Dermis microvascular lymphatic vessel endothelial cell (primary cell): Measurements from ENCODE around the gene RUNX3. TPM values are rescaled to one million over a fixed set of nuclear protein-coding genes. Genes with fewer than 3 reads are reported as not detected.
A peak's percentile ranks its signal among the peaks of the same experiment; 100 is the strongest.

Experiments
- DNase-seq, 2 donors: peaks; one replicate each; pipeline versions ENCODE4 v3.0.0 to v3.0.0-alpha.2; 2010; ENCODE audit warnings: low read depth in 2 of 2
- total RNA-seq: library from RNA; depleted of rRNA; stranded (reverse); fragments of >200 nt; gene quantifications from 2 replicates; pipeline ENCODE4 v1.2.1, GENCODE V29; 2014

The RUNX3 gene
- total RNA-seq, 1 donor from 2014 or later: not detected

DNA sequence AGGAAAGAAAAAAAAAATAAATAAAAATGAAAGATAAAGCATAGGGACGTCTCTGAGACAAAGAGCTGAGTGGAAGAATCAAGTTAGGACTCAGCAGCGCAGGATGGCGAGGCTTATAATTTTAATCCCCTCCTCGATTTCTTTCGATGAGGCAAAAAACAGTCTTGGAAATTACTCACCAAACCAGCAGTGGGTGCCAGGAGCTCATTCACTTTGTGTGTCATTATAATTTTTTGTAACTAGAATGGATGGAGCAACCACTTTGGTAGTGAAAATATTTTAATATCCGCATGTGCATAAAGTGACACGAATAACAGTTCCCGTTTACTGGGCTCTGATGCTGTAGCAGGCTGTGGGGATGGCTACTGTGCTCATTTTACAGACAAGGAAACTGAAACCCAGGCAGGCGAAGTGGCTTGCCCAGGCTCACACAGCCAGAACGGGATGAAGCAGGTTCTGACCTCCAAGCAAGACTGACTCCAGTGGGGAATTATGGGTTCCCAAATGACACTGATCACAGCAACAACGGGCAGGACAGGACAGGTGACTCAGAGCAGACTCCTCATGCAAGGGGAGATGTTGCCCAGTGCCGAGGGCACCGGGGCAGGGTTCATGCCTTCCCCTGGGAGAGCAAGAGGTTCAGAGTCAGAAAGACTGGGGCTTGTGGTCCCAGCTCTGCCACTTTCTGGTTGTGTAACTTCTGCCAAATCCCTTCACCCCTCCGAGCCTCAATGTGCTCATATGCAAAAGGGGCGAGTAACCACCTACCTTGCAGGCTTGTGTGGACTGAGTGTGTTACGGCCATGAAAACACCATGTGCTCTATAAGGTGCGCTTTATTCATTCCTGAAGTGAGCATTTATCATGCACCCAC lies 63.6 kb downstream of the RUNX3 start:
- no peak for DNase-seq

DNA sequence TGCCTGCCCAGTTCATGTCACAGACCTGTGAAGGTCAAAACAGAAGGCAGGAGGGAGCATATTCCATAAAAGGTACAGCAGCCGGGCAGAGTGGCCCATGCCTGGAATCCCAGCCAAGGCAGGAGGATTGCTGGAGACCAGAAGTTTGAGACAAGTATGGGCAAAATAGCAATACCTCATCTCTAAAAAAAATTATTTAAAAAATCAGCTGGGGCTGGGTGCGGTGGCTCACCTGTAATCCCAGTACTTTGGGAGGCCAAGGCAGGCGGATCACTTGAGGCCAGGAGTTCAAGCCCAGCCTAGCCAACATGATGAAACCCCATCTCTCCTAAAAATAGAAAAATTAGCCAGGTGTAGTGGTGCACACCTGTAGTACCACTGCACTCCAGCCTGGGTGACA lies 64.5 kb downstream of the RUNX3 start:
- DNase-seq: no peak

DNA sequence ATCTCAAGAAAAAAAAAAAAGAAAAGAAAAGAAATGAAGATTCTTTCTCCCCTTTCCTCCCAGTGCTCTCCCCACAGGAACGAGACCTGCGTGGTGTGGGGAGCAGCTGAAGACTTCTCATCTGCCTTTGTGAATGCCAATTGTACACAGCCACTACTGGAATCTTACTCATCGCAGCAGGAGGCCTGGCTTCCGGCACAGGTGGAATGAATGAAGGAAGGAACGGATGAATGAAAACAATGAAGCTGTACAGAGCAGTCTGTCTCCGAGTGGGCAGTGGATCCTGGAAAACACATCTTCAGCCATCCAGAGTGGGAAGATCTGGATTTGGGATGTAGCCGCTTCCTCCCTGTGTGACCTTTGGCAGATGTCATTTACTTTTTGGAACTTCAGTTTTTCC lies 64.9 kb downstream of the RUNX3 start:
- DNase-seq: peak in 1 of 2 donors; percentile 36

DNA sequence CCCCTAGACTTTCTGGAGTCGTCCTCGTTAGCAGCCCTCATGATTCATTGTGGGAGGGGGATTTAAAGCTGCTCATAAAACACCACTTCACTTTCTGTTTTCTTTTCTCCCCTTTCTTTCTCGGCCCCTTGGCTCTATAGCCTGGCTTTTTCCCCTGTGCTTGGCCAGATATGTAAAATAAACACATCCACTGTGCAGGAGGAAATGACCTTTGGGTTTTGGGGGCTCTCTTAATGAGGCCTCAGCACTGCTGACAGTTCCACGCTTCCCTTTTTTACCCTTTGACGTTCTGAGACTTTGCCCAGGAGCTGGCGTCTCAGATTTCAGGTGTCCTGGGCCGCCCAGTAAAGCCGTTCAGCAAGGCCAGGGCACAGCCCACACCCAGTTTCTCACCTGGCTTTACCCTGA lies 65.7 kb downstream of the RUNX3 start:
- peak in 1 of 2 donors; percentile 48 for DNase-seq

DNA sequence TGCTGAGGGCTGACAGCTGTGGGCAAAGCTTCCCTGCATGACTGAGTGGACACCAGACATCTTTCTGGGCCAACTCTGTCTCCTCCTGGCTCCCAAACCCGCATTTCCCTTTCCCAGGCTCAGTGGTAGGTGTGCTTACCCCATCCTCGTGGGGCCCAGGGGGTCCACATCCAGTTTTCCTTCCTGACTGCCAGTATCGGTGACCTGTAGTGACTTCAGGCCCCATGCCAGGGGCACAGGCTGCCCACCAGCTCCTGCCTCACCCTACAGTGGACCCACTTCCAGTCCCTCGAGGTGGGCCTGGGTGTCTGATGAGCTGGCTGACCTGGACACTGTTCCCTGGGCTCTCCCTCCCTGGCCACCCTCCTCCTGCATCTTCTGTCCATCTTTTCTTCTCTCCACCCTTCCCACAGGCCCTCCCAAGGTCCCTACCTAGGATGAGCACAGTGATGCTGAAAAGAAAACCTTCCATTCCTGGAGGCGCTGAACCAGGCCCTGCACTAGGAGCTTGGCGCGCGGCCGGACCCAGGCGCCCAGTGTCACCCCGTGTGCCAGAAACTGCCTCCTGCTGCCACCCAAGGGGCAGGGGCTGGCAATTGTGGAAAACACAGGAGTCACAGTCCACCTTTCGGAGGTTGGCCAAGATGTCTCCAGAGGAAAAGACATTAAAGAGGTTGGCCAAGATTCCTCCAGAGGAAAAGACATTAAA lies 67.1 kb downstream of the RUNX3 start:
- no peak for DNase-seq

DNA sequence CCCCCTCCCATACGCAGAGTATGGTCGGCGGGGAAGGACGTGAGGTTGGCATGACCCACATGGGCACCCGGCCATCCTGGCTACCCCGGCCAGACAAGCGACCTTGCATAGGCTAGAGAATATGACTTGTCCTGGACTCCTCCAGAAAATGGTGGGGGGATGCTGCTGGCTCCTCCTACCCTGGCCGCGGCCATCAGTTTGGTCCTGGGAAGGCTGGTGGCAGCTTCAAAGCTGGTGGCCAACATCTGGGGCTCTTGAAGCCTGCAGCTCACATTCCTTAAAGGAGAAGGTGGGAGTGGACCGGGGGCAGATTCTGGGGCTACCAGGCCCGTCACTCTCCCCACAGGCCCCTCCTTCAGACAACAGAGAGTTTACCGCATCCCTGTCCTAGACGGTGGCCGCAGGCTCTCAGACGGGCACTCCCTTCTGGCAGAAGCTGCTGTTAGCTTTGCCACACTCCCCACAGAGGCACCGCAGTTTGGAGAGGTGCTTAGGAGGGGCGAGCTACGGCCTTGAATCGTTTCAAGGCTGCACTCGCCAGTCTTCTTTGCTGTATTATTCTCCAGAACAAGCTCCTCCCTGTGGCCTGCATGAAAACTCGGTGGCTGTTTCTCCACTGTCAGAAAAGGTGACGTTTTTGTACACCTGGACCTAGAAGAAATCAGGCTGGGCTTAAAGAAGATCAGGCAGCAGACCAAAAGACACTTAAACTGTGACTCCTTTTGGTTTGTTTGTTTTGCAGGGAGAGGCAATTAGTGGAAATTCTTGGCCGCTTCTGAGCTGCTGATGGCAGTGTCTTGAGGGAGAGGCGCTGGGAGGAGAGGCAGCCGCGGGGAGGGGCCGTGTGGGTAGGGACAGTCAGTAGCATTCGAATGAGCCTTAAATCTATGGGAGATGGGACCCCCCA lies 68.0 kb downstream of the RUNX3 start:
- DNase-seq: no peak

DNA sequence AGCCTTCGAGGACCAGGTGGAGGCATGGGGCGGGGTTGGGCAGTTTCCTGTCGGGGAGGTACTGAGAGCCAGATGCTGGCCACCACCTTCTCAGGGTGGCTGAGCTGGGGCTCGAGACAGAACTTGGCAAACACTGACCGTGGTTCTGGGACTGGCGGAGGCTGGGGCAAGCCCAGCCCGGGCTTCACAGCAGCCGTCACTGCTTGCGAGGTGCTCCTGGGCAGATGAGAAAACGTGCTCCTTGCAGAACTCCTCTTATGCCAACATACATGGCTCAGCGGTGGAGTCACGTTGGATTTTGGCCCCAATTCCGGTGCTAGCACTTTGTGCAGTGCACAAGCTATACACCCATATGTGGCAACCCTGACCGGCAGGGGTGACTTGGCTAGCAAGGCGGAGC lies 69.2 kb downstream of the RUNX3 start:
- no peak for DNase-seq

DNA sequence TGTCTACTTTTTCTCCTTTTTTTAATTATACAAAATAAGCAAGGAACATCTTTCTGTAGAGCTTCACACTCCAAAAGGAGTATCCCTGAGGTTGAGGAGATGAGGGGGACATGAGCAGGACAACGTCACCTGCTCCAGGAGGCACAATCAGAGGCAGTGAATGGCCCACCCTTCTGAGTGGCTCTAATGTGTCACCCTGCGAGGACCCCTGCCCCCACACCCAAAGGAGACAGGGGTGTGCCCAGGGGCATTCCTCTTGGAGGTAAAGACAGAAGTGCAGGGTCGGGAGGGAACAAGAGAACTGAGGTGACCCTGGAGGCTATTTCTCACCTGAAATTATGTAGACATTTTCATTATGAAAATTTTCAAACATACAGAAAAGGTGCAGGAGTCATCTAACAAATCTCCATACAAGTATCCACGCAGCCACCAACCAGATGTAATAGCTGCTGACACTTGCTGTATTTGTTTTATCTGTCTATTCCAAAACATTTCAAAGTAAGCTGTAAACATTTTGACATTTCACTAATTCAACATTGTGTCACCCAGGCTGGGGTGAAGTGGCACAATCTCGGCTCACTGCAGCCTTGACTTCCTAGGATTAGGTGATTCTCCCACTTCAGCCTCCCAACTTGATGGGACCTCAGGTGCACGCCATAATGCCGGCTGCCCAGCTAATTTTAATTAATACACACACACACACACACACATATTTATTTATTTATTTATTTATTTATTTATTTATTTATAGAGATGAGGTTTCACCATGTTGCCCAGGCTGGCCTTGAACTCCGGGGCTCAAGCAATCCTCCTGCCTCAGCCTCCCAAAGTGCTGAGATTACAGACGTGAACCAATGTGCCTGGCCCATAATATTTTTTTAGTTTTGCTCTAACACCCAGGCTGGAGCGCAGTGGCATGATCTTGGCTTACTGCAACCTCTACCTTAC lies 70.7 kb downstream of the RUNX3 start:
- DNase-seq: no peak

DNA sequence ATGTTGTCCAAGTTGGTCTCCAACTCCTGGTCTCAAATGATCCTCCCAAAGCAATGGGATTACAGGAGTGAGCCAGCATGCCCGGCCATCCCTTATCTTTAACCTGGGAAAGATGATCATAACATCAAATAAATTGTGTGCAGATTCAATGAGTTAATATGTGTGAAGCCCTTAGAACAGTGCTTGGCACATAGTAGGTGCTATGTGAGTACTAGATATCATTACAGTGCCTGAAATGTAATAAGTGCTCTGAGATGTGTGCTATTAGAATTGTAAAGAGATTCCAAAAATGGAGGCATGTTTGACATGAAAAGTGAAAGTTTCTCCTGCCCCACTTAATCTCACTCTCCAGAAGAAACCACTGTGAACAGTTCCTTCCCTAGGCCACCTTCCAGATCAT lies 71.8 kb downstream of the RUNX3 start:
- DNase-seq: no peak

DNA sequence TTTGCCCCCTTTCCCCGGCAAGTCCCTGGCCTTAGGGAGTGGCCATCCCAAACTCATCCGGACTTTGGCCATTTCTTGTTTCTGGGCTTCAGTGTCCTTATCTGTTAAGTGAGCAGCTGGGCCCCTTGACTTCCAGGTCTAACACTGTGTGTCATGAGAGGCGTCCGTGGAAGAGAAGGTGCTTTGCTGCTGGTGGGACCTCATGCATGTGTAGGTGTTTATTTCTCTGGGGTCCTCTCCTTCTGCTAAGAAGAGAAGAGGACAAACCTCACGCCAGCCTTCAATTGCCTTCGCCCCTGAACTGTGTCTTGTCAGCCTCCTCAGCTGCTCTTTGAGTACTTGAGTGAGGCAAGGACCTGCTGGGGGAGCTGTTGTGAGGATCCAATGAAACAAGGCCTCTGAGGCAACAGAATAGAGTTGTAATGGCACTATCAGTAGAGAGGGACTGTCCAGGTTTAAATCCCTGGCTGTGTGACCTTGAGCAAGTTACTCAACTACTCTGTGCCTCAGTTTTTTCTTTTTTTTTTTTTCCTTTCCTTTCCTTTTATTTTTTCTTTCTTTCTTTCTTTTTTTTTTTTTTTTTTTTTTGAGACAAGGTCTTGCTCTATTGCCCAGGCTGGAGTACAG lies 72.5 kb downstream of the RUNX3 start:
- DNase-seq: no peak

DNA sequence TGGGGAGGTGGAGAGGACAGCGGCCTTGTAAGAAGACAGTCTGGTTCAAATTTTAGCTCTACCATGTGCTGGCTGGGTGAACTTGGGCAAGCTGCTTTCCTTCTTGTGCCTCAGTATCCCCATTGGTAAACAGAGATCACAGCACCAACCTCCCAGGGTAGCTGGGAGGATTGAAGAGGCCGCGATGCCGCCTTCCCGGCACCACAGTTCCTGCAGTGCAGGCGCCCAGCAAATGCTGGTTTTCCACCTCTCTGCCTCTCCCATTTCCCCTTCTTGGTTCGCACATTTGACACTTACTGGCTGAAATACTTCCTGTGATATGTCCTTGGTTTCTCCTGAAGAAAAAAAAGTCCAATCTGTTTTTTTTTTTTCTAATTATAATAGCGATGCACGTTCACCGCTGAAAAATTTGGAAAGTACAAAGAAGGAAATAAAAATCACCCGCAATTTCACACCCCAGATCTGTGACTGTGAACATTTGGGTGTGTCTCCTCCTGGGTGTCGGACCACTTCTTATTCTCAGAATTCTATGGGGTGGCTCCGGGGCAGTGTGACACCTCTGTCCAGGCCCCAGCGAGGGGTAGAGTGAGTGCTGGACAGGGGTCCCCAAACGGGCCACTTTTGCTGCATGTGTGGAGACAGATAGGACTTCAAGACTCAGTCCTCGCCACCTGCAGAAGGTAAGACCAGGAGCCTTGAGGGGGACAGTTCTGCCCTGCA lies 73.1 kb downstream of the RUNX3 start:
- DNase-seq: no peak

DNA sequence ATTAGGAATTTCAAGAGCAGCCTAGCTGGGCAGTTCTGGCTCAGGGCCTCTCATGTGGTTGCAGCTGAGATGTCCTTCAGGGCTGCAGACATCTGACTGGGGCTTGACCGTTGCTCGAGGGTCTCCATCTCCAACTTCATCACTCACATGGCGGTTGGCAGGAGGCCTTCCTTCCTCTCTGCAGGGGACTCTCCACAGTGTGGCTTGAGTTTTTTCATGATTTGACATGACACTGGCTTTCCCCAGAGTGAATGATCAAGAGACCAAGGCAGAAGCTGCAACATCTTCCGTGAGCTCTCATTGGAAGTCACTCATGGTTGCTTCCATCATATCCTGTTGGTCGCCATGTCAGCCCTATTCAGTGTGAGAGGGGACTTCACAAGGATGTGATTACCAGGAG lies 74.6 kb downstream of the RUNX3 start:
- DNase-seq: no peak

DNA sequence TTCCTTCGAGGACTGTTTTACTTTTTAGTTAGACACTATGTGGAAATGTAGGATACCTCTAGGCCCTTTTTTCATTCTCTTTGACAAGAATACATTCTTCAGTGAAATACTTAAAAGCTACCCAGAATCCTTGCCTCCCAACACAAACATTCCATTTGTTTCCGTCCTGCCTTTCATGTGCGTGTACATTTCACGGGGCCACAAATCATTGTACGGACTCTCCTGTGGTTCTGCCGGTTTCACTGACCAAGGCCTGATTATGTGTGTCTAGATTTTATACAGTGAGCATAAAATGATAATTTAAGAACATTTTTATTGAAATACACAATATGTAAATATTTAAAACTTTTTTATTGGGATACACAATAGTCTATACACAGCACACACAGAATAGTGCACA lies 76.4 kb downstream of the RUNX3 start:
- DNase-seq: no peak

DNA sequence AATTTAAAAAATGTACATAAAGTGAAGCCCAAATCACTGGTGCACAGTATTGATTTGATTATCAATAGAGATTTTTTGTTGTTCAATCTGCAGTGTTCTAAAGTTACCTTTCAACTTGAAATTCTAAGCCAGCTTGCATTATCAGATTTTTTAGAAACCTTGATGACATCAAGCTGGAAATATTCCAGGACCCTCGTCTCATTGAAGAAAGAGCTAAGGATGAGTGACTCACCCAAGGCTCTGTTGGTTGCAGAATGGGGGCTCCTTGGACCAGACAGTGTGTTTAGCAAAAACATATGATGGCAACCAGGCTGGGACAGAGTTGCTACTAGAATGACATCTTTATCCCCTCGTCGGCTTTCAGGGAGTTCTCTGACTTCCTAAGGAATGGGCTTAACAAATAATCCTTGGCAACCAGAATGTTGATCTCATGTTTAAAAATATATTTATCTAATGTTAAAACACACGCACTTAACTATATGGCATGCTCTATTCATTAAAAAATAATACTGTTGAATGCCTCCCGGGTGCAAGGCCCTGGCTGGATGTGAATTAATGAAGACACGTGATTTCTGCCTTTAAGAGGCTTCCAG lies 79.7 kb downstream of the RUNX3 start:
- no peak for DNase-seq

DNA sequence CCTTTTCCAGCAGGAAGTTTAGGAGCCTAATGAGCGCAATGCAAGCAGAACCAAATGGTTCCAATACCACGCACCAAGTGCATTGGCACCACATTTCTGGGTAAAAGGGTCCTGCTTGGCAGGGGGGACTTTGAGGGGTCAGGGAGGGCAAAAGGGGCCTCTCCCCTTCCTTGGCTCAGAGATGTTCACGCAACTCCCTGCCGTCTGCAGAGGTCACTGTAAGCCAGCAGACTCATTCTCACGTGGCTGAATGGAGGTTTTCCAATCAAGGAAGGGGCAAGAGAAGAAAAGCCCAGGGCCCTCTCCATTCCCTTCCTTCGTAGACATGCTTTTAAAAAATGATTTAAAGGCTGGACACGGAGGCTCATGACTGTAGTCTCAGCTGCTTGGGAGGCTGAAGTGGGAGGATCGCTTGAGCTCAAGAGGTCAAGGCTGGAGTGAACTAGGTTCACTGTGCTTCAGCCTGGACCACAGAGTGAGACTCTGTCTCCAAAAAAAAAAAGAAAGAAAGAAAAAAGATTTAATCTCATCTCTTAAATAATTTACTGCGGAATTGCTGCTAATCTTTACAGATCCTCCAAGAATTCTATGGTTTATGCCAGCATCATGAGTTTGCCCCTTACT lies 80.3 kb downstream of the RUNX3 start:
- DNase-seq: peak in 1 of 2 donors; percentile 16
